GM12872 (cell line): ENCODE results near the gene ETS1.

Experiments used
- CTCF ChIP-seq: IDR thresholded peaks from 3 replicates; pipeline ENCODE4 v1.5.1; 2011; ENCODE audit warnings: low read depth, mild to moderate bottlenecking, low read length, moderate library complexity; ENCODE audit not compliant: insufficient read depth

The ETS1 gene

GRCh38 chr11:128517451-128518230 lies 69.7 kb downstream of the ETS1 start:
- no peak for TF ChIP-seq CTCF

- TF ChIP-seq CTCF: no peak
Observed at GRCh38 chr11:128516886-128517285, 70.5 kb downstream of the ETS1 start.

GRCh38 chr11:128515826-128516778 lies 71.3 kb downstream of the ETS1 start:
- TF ChIP-seq CTCF: no peak

GRCh38 chr11:128515086-128515485 lies 72.3 kb downstream of the ETS1 start:
- TF ChIP-seq CTCF: no peak

GRCh38 chr11:128513915-128514681 lies 73.3 kb downstream of the ETS1 start:
- no peak for TF ChIP-seq CTCF

GRCh38 chr11:128512474-128512996 lies 74.8 kb downstream of the ETS1 start:
- TF ChIP-seq CTCF: no peak
